ENCODE measurements around the gene FGD5. TPM values are rescaled to one million over a fixed set of nuclear protein-coding genes. Genes with fewer than 3 reads are reported as not detected.
A peak's percentile ranks its signal among the peaks of the same experiment; 100 is the strongest.

FGD5 gene
- total and polyA plus RNA-seq, 2 donors (not counting 1 experiment from before 2014, with no cell fraction given), result 0.03 to 0.50 TPM

- Histone ChIP-seq H3K4me1 (ENCODE audit: control insufficient read depth, extremely low read depth, insufficient read depth, low read length) (no peaks in the 10 kb centered on the region), H3K4me3 (replicated peaks in 1 of 4; ENCODE audit: control extremely low read depth in 1 of 4, insufficient read depth in 1 of 4, low read depth in 3 of 4, low read length in 4 of 4) (no peak overlapping the region), H3K4me2 (ENCODE audit: extremely low read depth, insufficient read depth, low read length) (no peak overlapping the region), H2AFZ (ENCODE audit: low read length) (no peak overlapping the region), H3K27ac (ENCODE audit: insufficient read depth, low read length) (no peak overlapping the region), H3K27me3 (ENCODE audit: control insufficient read depth, insufficient read depth, low read length) (peaks cover 12% of the 10 kb centered on the region), H3K36me3 (ENCODE audit: control insufficient read depth, insufficient read depth, low read length) (no peaks in the 10 kb centered on the region), H3K9me3 (ENCODE audit: control insufficient read depth, insufficient read depth, low read depth, low read length) (no peaks in the 10 kb centered on the region), H3K9ac (ENCODE audit: insufficient read depth, low read length) (no peak overlapping the region), H3K79me2 (ENCODE audit: control insufficient read depth, insufficient read depth, low read length) (no peaks in the 10 kb centered on the region), H4K20me1 (ENCODE audit: control insufficient read depth, extremely low read depth, insufficient read depth, low read length) (no peaks in the 10 kb centered on the region)
- peak in 1 of 2 donors; percentile 7 for DNase-seq (ENCODE audit: low read depth in 2 of 2)
- TF ChIP-seq CTCF (conservative IDR thresholded peaks at IDR 0.05 in 1 of 2, IDR thresholded peaks at IDR 0.05 in 1 of 2; ENCODE audit: low read depth in 1 of 2, low read length in 2 of 2), result no peak
Measured at GRCh38 chr3:14804835-14805780, 13.7 kb upstream of the FGD5 start.

- H3K9ac ChIP-seq (ENCODE audit: insufficient read depth, low read length), result no peak overlapping the region
- H3K79me2 ChIP-seq (ENCODE audit: control insufficient read depth, insufficient read depth, low read length), result no peaks in the 10 kb centered on the region
- no peaks in the 10 kb centered on the region for H3K36me3 ChIP-seq (ENCODE audit: control insufficient read depth, insufficient read depth, low read length)
- no peak overlapping the region for H3K4me2 ChIP-seq (ENCODE audit: extremely low read depth, insufficient read depth, low read length)
- H2AFZ ChIP-seq (ENCODE audit: low read length), result no peak overlapping the region
- H3K27me3 ChIP-seq (ENCODE audit: control insufficient read depth, insufficient read depth, low read length), result peaks cover 18% of the 10 kb centered on the region
- H4K20me1 ChIP-seq (ENCODE audit: control insufficient read depth, extremely low read depth, insufficient read depth, low read length), result no peaks in the 10 kb centered on the region
- TF ChIP-seq CTCF (conservative IDR thresholded peaks at IDR 0.05 in 1 of 2, IDR thresholded peaks at IDR 0.05 in 1 of 2; ENCODE audit: low read depth in 1 of 2, low read length in 2 of 2) (no peak), EZH2 (IDR thresholded peaks at IDR 0.05; ENCODE audit: low read length, missing control alignments) (no peak)
- no peak overlapping the region for H3K4me3 ChIP-seq (replicated peaks in 1 of 4; ENCODE audit: control extremely low read depth in 1 of 4, insufficient read depth in 1 of 4, low read depth in 3 of 4, low read length in 4 of 4)
- no peaks in the 10 kb centered on the region for H3K9me3 ChIP-seq (ENCODE audit: control insufficient read depth, insufficient read depth, low read depth, low read length)
- DNase-seq (ENCODE audit: low read depth in 2 of 2), result no peak
- no peaks in the 10 kb centered on the region for H3K4me1 ChIP-seq (ENCODE audit: control insufficient read depth, extremely low read depth, insufficient read depth, low read length)
- H3K27ac ChIP-seq (ENCODE audit: insufficient read depth, low read length), result no peak overlapping the region
Measured at GRCh38 chr3:14805961-14806537, 12.7 kb upstream of the FGD5 start.

GRCh38 chr3:14806641-14807263 lies 12.0 kb upstream of the FGD5 start:
- TF ChIP-seq EZH2 (IDR thresholded peaks at IDR 0.05; ENCODE audit: low read length, missing control alignments) (no peak), CTCF (conservative IDR thresholded peaks at IDR 0.05 in 1 of 2, IDR thresholded peaks at IDR 0.05 in 1 of 2; ENCODE audit: low read depth in 1 of 2, low read length in 2 of 2) (no peak)
- peak; percentile 9 to 36 for DNase-seq (ENCODE audit: low read depth in 2 of 2)
- Histone ChIP-seq H3K79me2 (ENCODE audit: control insufficient read depth, insufficient read depth, low read length) (no peaks in the 10 kb centered on the region), H3K9me3 (ENCODE audit: control insufficient read depth, insufficient read depth, low read depth, low read length) (no peaks in the 10 kb centered on the region), H3K4me1 (ENCODE audit: control insufficient read depth, extremely low read depth, insufficient read depth, low read length) (no peaks in the 10 kb centered on the region), H4K20me1 (ENCODE audit: control insufficient read depth, extremely low read depth, insufficient read depth, low read length) (no peaks in the 10 kb centered on the region), H3K36me3 (ENCODE audit: control insufficient read depth, insufficient read depth, low read length) (no peaks in the 10 kb centered on the region), H3K9ac (ENCODE audit: insufficient read depth, low read length) (no peak overlapping the region), H2AFZ (ENCODE audit: low read length) (no peak overlapping the region), H3K4me3 (replicated peaks in 1 of 4; ENCODE audit: control extremely low read depth in 1 of 4, insufficient read depth in 1 of 4, low read depth in 3 of 4, low read length in 4 of 4) (no peak overlapping the region), H3K4me2 (ENCODE audit: extremely low read depth, insufficient read depth, low read length) (no peak overlapping the region), H3K27me3 (ENCODE audit: control insufficient read depth, insufficient read depth, low read length) (peaks cover 24% of the 10 kb centered on the region), H3K27ac (ENCODE audit: insufficient read depth, low read length) (no peak overlapping the region)
